GM21825 (cell line): Measurements from ENCODE around the gene PCDHA9.
"Not testable (repeated sequence)": the region's sequence is repeated elsewhere in the genome, so short reads cannot be mapped to it uniquely, and the experiment has no call there.

Experiments
- ATAC-seq: cut with Tn5 transposase; IDR thresholded peaks from one replicate; pipeline ENCODE4 v1.9.1; 2021; ENCODE audit warnings: mild to moderate bottlenecking, moderate library complexity; ENCODE audit not compliant: unreplicated experiment

Gene PCDHA9

GRCh38 chr5:140833993-140834392, 14.2 kb upstream of the PCDHA9 start, which contains the start of gene PCDHA7:
TSS of gene PCDHA7 (plus strand) at chr5:140834269. CDS start at chr5:140834384, 115 bp downstream.
- no peak for ATAC-seq

GRCh38 chr5:140834439-140835008, 13.7 kb upstream of the PCDHA9 start:
- ATAC-seq: not testable (repeated sequence)

GRCh38 chr5:140835622-140836510, 12.3 kb upstream of the PCDHA9 start:
- ATAC-seq: no peak

- no peak for ATAC-seq
These were observed 6.9 kb upstream of the PCDHA9 start, which contains the start of gene PCDHA8 for GRCh38 chr5:140840978-140841962. TSS of gene PCDHA8 (plus strand) at chr5:140841187. CDS start at chr5:140841322, 135 bp downstream.

- no peak for ATAC-seq
These were observed 5.1 kb upstream of the PCDHA9 start for GRCh38 chr5:140842798-140843733.

- not testable (repeated sequence) for ATAC-seq
These were observed 1.9 kb downstream of the PCDHA9 start for GRCh38 chr5:140849831-140850634.

GRCh38 chr5:140855772-140856674, 7.8 kb downstream of the PCDHA9 start, which contains the start of gene PCDHA10:
TSS of gene PCDHA10 (plus strand) at chr5:140855897. CDS start at chr5:140856049, 152 bp downstream.
- no peak for ATAC-seq

GRCh38 chr5:140857177-140857986, 9.2 kb downstream of the PCDHA9 start:
- no peak for ATAC-seq

- no peak for ATAC-seq
These were observed 9.7 kb downstream of the PCDHA9 start for GRCh38 chr5:140857987-140858240.

GRCh38 chr5:140862441-140863295, 14.5 kb downstream of the PCDHA9 start:
- ATAC-seq: no peak

GRCh38 chr5:140868721-140869554, 20.8 kb downstream of the PCDHA9 start, which contains the start of gene PCDHA11:
TSS of gene PCDHA11 (plus strand) at chr5:140868957. CDS start at chr5:140869104, 147 bp downstream.
- no peak for ATAC-seq

- no peak for ATAC-seq
These were observed 21.3 kb downstream of the PCDHA9 start for GRCh38 chr5:140869555-140869886.

GRCh38 chr5:140870221-140871201, 22.3 kb downstream of the PCDHA9 start:
- ATAC-seq: no peak
